Activated CD8-positive, alpha-beta T cell treated with anti-CD3 and anti-CD28 coated beads for 36 hours (primary cell): ENCODE data around the gene MAPK1. TPM values are rescaled to one million over a fixed set of nuclear protein-coding genes. Genes with fewer than 3 reads are reported as not detected.
"Not testable (repeated sequence)": the region's sequence is repeated elsewhere in the genome, so short reads cannot be mapped to it uniquely, and the experiment has no call there.

ENCODE experiments used
- ATAC-seq: fragments of 200-7000 bp; cut with Tn5 transposase; one replicate; pipeline ENCODE4 v1.10.0; 2021; ENCODE audit warnings: mild to moderate bottlenecking, moderate library complexity
- CTCF ChIA-PET: fragments of 350-600 bp; sonication (Branson Sonifier 250); formaldehyde crosslinking; loops from one replicate; lab custom pipeline; 2021; ENCODE audit warnings: antibody characterized with exemption; lab: Charles Lee
- POLR2A ChIA-PET: fragments of 350-600 bp; sonication (Branson Sonifier 250); formaldehyde crosslinking; loops from one replicate; lab custom pipeline; 2021; ENCODE audit warnings: antibody characterized with exemption; lab: Charles Lee
- DNase-seq: peaks from one replicate; pipeline ENCODE4 v3.0.0-alpha.2; 2020
- H3K27ac Mint-ChIP-seq: one replicate; pipeline ENCODE4 v1.8.0; 2021; ENCODE audit warnings: mild to moderate bottlenecking, mixed read lengths
- H3K27me3 Mint-ChIP-seq: one replicate; pipeline ENCODE4 v1.8.0; 2021; ENCODE audit warnings: mixed read lengths
- H3K36me3 Mint-ChIP-seq: one replicate; pipeline ENCODE4 v1.8.0; 2021; ENCODE audit warnings: low read depth, mixed read lengths
- H3K4me1 Mint-ChIP-seq: one replicate; pipeline ENCODE4 v1.8.0; 2021; ENCODE audit warnings: low read depth, mixed read lengths
- H3K4me3 Mint-ChIP-seq: one replicate; pipeline ENCODE4 v1.8.0; 2021; ENCODE audit warnings: mild to moderate bottlenecking, moderate library complexity, mixed read lengths
- H3K9me3 Mint-ChIP-seq: one replicate; pipeline ENCODE4 v1.8.0; 2021; ENCODE audit warnings: mixed read lengths
- intact Hi-C: fragments of 100-400 bp; cut with micrococcal nuclease; formaldehyde crosslinking; loops from one replicate; pipeline ENCODE4 v1.10.0; 2022
- total RNA-seq, 2 experiments: library from RNA; stranded (reverse); gene quantifications; one replicate each; pipeline ENCODE4 v1.2.3, GENCODE V29; 2021
- TF ChIP-seq, protein P1 (sequence below): fragments of 200-600 bp; IDR thresholded peaks from one replicate; pipeline ENCODE4 v1.8.0; 2022; ENCODE audit warnings: antibody characterized with exemption, mild to moderate bottlenecking

Gene MAPK1
- total RNA-seq, 2 experiments from 2014 or later = 87.1 to 93.4 TPM

GRCh38 chr22:21718499-21718898 lies 148.9 kb downstream of the MAPK1 start:
- ATAC-seq (no peak), DNase-seq (no peak)
- intact Hi-C loops = loop anchor here (5.0 kb wide), 1 partner anchor 51 kb away; the partner anchor contains the start of gene PPIL2
- H3K4me1 Mint-ChIP-seq = peaks cover 4% of the 10 kb centered on the region
- no peaks in the 10 kb centered on the region for H3K27me3 Mint-ChIP-seq
- H3K4me3 Mint-ChIP-seq = no peak overlapping the region
- CTCF ChIA-PET = interaction anchor here (0.9 to 1.5 kb wide), 2 partner anchors 220 to 234 kb away, joined by 3 to 5 read pairs; partner anchors contain the start of gene PPM1F
- POLR2A ChIA-PET = no interaction called here
- no peaks in the 10 kb centered on the region for H3K9me3 Mint-ChIP-seq
- H3K36me3 Mint-ChIP-seq = no peaks in the 10 kb centered on the region
- TF ChIP-seq, protein P1, sequence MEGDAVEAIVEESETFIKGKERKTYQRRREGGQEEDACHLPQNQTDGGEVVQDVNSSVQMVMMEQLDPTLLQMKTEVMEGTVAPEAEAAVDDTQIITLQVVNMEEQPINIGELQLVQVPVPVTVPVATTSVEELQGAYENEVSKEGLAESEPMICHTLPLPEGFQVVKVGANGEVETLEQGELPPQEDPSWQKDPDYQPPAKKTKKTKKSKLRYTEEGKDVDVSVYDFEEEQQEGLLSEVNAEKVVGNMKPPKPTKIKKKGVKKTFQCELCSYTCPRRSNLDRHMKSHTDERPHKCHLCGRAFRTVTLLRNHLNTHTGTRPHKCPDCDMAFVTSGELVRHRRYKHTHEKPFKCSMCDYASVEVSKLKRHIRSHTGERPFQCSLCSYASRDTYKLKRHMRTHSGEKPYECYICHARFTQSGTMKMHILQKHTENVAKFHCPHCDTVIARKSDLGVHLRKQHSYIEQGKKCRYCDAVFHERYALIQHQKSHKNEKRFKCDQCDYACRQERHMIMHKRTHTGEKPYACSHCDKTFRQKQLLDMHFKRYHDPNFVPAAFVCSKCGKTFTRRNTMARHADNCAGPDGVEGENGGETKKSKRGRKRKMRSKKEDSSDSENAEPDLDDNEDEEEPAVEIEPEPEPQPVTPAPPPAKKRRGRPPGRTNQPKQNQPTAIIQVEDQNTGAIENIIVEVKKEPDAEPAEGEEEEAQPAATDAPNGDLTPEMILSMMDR = no peak
- no peak overlapping the region for H3K27ac Mint-ChIP-seq

- H3K4me3 Mint-ChIP-seq, POLR2A ChIA-PET, H3K27ac Mint-ChIP-seq, H3K4me1 Mint-ChIP-seq, H3K36me3 Mint-ChIP-seq, ATAC-seq, H3K9me3 Mint-ChIP-seq, H3K27me3 Mint-ChIP-seq, DNase-seq: not testable (repeated sequence)
- intact Hi-C loops = loop anchor here (5.0 kb wide), 1 partner anchor 49 kb away; the partner anchor contains the start of gene PPIL2
- CTCF ChIA-PET = interaction anchor here (0.7 kb wide), 1 partner anchor 10 kb away, joined by 3 read pairs; no protein-coding TSS in a partner anchor
Measured at GRCh38 chr22:21716395-21717122, 150.9 kb downstream of the MAPK1 start.

GRCh38 chr22:21714786-21715185 lies 152.7 kb downstream of the MAPK1 start:
- TF ChIP-seq, protein P1 = no peak
- Mint-ChIP-seq H3K36me3 (no peaks in the 10 kb centered on the region), H3K9me3 (no peaks in the 10 kb centered on the region), H3K27me3 (no peaks in the 10 kb centered on the region), H3K27ac (no peak overlapping the region), H3K4me1 (peaks cover 9% of the 10 kb centered on the region), H3K4me3 (no peak overlapping the region)
- ATAC-seq (no peak), DNase-seq (no peak)
- ChIA-PET CTCF (interaction anchor here (1.1 to 2.3 kb wide), 2 partner anchors 12 to 237 kb away, joined by 4 to 6 read pairs; partner anchors contain the start of gene PPM1F), POLR2A (no interaction called here)
- intact Hi-C loops = loop anchor here (5.0 kb wide), 2 partner anchors 47 to 223 kb away; partner anchors contain the start of gene PPIL2

GRCh38 chr22:21714059-21714770 lies 153.2 kb downstream of the MAPK1 start:
- Mint-ChIP-seq H3K4me1 (peaks cover 9% of the 10 kb centered on the region), H3K9me3 (no peaks in the 10 kb centered on the region), H3K4me3 (no peak overlapping the region), H3K36me3 (no peaks in the 10 kb centered on the region), H3K27me3 (no peaks in the 10 kb centered on the region), H3K27ac (no peak overlapping the region)
- ATAC-seq (no peak), DNase-seq (no peak)
- ChIA-PET POLR2A (no interaction called here), CTCF (interaction anchor here (0.5 to 2.3 kb wide), 14 partner anchors 12 to 239 kb away, joined by 3 to 8 read pairs (median 3); partner anchors contain the start of gene PPM1F)
- intact Hi-C loops = loop anchor here (5.0 kb wide), 1 partner anchor 223 kb away; no protein-coding TSS in a partner anchor
- TF ChIP-seq, protein P1 = no peak

GRCh38 chr22:21713428-21714058 lies 153.9 kb downstream of the MAPK1 start:
- Mint-ChIP-seq H3K36me3 (no peaks in the 10 kb centered on the region), H3K27me3 (no peaks in the 10 kb centered on the region), H3K4me3 (no peak overlapping the region), H3K4me1 (peaks cover 7% of the 10 kb centered on the region), H3K9me3 (no peaks in the 10 kb centered on the region), H3K27ac (no peak overlapping the region)
- no peak for DNase-seq
- peak; percentile 75 for ATAC-seq
- TF ChIP-seq, protein P1 = peak; percentile 59
- ChIA-PET CTCF (interaction anchor here (0.5 to 2.3 kb wide), 13 partner anchors 13 to 239 kb away, joined by 3 to 8 read pairs (median 3); partner anchors contain the start of gene PPM1F), POLR2A (no interaction called here)
- intact Hi-C loops = loop anchor here (2.0 to 5.0 kb wide), 2 partner anchors 224 to 239 kb away; partner anchors contain the start of gene PPM1F
